Activated naive CD4-positive, alpha-beta T cell treated with anti-CD3 and anti-CD28 coated beads, Interleukin-2, amount 10 ng/mL, durations not matched to agents 7 days and 5 days (primary cell): ENCODE measurements around the gene FOXE1.

Experiments
- CTCF ChIA-PET: fragments of 350-600 bp; sonication (Branson Sonifier 250); formaldehyde crosslinking; loops from one replicate; lab custom pipeline; 2021; ENCODE audit warnings: antibody characterized with exemption; lab: Charles Lee
- DNase-seq: peaks from one replicate; pipeline ENCODE4 v3.0.0-alpha.2; 2020
- H3K27ac Mint-ChIP-seq: one replicate; pipeline ENCODE4 v1.8.0; 2021; ENCODE audit warnings: mild to moderate bottlenecking, moderate library complexity, mixed read lengths
- H3K27me3 Mint-ChIP-seq: one replicate; pipeline ENCODE4 v1.8.0; 2021; ENCODE audit warnings: mild to moderate bottlenecking, mixed read lengths
- H3K36me3 Mint-ChIP-seq: one replicate; pipeline ENCODE4 v1.8.0; 2021; ENCODE audit warnings: mixed read lengths
- H3K4me1 Mint-ChIP-seq: one replicate; pipeline ENCODE4 v1.8.0; 2021; ENCODE audit warnings: mixed read lengths
- H3K4me3 Mint-ChIP-seq: one replicate; pipeline ENCODE4 v1.8.0; 2021; ENCODE audit warnings: mild to moderate bottlenecking, moderate library complexity, mixed read lengths
- H3K9me3 Mint-ChIP-seq: one replicate; pipeline ENCODE4 v1.8.0; 2021; ENCODE audit warnings: mixed read lengths

FOXE1 gene

DNA sequence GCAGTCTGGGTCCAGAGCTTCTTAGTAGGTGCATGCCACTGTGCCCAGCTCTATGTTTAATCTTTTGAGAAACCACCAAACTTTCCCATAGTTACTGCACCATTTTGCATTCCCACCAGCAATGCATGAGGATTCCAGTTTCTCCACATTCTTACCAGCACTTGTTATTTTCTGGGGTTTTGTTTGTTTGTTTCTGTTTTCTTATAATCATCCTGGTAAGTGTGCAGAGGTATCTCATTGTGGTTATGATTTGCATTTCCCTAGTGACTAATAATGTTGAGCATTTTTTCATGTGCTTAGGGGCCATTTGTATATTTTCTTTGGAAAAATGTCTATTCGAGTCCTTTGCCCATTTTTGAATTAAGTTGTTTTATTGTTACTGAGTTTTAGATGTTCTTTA lies 11.4 kb downstream of the FOXE1 start:
- Mint-ChIP-seq H3K27ac (no peak overlapping the region), H3K4me3 (no peak overlapping the region), H3K27me3 (peaks cover 64% of the 10 kb centered on the region), H3K4me1 (no peaks in the 10 kb centered on the region), H3K36me3 (peaks cover 3% of the 10 kb centered on the region), H3K9me3 (peaks cover 16% of the 10 kb centered on the region)
- CTCF ChIA-PET = no interaction called here
- no peak for DNase-seq

DNA sequence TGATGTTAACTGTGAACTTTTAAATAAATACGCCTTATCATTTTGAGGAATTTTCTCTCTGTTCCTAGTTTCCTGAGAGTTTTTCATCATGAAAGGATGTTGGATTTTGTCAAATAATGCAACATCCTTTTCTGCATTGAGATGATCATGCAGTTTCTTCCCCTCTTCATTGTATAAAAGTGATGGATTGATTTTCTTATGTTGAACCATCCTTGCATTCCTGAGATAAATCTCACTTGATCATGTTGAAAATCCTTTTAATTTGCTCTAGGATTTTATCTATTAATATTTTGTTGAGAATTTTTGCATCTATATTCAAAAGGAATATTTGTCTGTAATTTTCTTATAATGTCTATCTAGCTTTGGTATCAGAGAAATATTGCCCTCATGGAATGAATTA lies 13.3 kb downstream of the FOXE1 start:
- Mint-ChIP-seq H3K4me1 (no peaks in the 10 kb centered on the region), H3K36me3 (peaks cover 3% of the 10 kb centered on the region), H3K27ac (no peak overlapping the region), H3K27me3 (peaks cover 53% of the 10 kb centered on the region), H3K4me3 (no peak overlapping the region), H3K9me3 (peaks cover 16% of the 10 kb centered on the region)
- CTCF ChIA-PET = no interaction called here
- no peak for DNase-seq

DNA sequence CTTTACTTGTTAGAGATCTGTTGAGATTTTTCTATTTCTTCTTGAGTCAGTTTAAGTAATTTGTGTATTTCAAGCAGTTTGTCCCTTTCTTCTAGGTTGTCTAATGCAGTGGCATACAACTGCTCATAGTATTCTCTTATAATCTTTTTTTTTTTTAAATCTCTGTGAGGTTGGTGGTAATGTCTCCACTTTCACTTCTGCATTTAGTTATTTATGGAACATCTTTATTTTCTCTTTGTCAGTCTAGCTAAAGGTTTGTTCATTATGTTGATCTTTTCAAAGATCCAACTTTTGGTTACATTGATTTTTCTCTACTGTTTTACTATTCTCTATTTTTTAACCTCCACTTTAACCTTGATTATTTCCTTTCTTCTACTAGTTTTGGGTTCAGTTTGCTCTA lies 13.8 kb downstream of the FOXE1 start:
- no peak for DNase-seq
- Mint-ChIP-seq H3K36me3 (peaks cover 3% of the 10 kb centered on the region), H3K4me3 (no peak overlapping the region), H3K27ac (no peak overlapping the region), H3K4me1 (no peaks in the 10 kb centered on the region), H3K27me3 (peaks cover 50% of the 10 kb centered on the region), H3K9me3 (peaks cover 16% of the 10 kb centered on the region)
- CTCF ChIA-PET = no interaction called here

DNA sequence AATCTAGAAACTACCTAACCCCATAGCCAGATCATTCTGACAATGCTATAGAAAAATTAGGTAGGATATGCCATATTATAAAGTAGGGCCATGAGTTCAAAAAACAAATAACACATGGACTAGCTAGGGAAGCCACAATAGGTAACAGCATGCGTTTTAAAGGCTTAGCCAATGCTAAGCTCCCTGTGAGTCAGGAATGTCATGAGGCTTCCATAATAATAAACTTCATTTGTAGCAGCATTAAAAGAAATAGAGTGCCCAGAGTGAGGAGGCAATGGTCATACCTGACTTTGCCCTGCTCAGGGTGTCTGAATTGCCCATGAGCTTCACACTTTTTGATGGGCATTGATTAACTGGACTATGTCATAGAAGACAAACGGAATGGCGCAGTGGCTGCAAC lies 15.8 kb downstream of the FOXE1 start:
- peaks cover 34% of the 10 kb centered on the region for H3K27me3 Mint-ChIP-seq
- H3K36me3 Mint-ChIP-seq = peaks cover 3% of the 10 kb centered on the region
- H3K4me3 Mint-ChIP-seq = no peak overlapping the region
- CTCF ChIA-PET = interaction anchor here (0.7 kb wide), 1 partner anchor 29 kb away, joined by 3 read pairs; no protein-coding TSS in a partner anchor
- H3K4me1 Mint-ChIP-seq = no peaks in the 10 kb centered on the region
- no peak for DNase-seq
- no peak overlapping the region for H3K27ac Mint-ChIP-seq
- peaks cover 16% of the 10 kb centered on the region for H3K9me3 Mint-ChIP-seq

DNA sequence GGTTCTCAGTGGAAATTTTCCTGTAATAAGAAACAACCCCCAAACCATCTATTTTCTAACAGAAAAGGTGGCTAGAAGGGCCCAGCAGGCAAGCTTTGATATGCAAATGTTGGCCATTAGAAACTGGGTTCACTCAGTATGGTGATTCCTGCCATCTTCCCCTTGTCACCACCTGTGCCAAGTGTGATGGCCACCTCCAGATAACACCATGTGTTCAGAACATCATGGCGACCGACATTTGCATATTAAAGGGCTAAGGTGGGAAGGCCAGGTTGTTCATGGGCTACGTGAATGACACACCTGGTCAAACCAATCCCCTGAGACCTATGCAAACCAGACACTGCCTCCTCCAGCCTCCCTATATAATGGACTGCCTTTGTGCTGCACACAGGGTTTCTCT lies 20.4 kb downstream of the FOXE1 start:
- Mint-ChIP-seq H3K9me3 (no peaks in the 10 kb centered on the region), H3K36me3 (no peaks in the 10 kb centered on the region), H3K4me1 (no peaks in the 10 kb centered on the region), H3K27me3 (peaks cover 28% of the 10 kb centered on the region), H3K4me3 (no peak overlapping the region), H3K27ac (no peak overlapping the region)
- CTCF ChIA-PET = interaction anchor here (1.7 kb wide), 1 partner anchor 16 kb away, joined by 4 read pairs; no protein-coding TSS in a partner anchor
- no peak for DNase-seq

DNA sequence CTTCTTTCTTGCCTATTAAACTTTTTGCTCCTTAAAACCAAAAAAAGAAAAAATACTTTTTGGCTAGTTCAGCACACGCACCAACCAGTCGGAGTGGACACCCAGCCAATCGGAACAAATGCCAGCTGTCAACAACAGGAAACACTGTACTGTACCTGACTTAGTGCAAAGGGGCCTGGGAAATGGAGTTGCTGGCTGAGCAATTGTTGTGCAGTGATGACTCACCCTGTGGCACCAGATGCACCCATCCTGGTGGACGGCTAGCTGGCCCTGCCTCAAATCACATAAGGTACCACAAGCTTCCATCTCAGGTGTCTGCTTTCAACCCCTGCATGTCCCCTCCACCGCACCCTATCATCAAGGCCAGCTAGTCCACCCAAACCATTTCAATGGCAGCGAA lies 20.9 kb downstream of the FOXE1 start:
- Mint-ChIP-seq H3K4me1 (no peaks in the 10 kb centered on the region), H3K4me3 (no peak overlapping the region), H3K27ac (no peak overlapping the region), H3K9me3 (no peaks in the 10 kb centered on the region), H3K36me3 (no peaks in the 10 kb centered on the region), H3K27me3 (peaks cover 28% of the 10 kb centered on the region)
- CTCF ChIA-PET = interaction anchor here (1.7 kb wide), 1 partner anchor 16 kb away, joined by 4 read pairs; no protein-coding TSS in a partner anchor
- no peak for DNase-seq

DNA sequence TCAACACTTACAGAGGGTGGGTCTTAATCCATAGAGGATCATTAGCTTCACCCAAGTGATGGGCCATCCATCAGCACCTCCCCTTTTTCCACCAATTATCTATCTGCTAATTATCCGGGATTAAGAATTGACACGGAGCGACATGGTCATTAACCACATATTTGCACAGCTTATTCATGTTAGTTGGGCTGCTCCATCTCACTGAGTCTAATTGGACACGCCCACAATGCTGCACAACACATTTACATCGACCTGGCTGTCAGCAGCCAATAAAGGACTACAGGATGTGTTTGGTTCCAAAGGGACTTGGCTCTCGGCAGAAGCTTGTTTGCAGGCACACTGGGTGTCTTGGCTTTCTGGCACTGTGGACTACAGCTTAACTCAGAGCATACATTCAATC lies 21.6 kb downstream of the FOXE1 start:
- Mint-ChIP-seq H3K9me3 (no peaks in the 10 kb centered on the region), H3K4me3 (no peak overlapping the region), H3K4me1 (no peaks in the 10 kb centered on the region), H3K27ac (no peak overlapping the region), H3K27me3 (peaks cover 23% of the 10 kb centered on the region), H3K36me3 (no peaks in the 10 kb centered on the region)
- DNase-seq = no peak
- CTCF ChIA-PET = interaction anchor here (1.2 to 1.7 kb wide), 2 partner anchors 15 to 26 kb away, joined by 3 to 4 read pairs; no protein-coding TSS in a partner anchor

DNA sequence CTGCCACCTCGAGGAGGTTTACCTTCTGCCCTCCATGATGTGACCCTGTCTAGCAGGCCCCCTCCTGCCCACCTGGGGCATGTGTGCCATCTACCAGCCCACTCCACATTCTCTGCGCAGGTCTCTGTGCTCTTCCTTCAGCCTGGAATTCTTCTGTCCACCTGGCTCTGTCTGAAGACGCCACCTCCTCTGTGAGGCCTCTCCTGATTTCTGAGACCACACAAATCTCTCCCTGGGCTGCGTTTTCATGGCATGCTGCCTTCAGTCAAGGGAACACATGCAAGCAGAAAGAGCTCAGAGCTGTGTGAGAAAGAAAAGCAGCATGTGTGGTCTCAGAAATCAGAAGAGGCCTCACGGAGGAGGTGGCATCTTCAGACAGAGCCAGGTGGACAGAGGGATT lies 22.1 kb downstream of the FOXE1 start:
- no peak overlapping the region for H3K27ac Mint-ChIP-seq
- CTCF ChIA-PET = interaction anchor here (1.2 kb wide), 1 partner anchor 25 kb away, joined by 3 read pairs; no protein-coding TSS in a partner anchor
- peaks cover 23% of the 10 kb centered on the region for H3K27me3 Mint-ChIP-seq
- DNase-seq = no peak
- no peaks in the 10 kb centered on the region for H3K9me3 Mint-ChIP-seq
- H3K4me3 Mint-ChIP-seq = no peak overlapping the region
- no peaks in the 10 kb centered on the region for H3K36me3 Mint-ChIP-seq
- H3K4me1 Mint-ChIP-seq = no peaks in the 10 kb centered on the region

DNA sequence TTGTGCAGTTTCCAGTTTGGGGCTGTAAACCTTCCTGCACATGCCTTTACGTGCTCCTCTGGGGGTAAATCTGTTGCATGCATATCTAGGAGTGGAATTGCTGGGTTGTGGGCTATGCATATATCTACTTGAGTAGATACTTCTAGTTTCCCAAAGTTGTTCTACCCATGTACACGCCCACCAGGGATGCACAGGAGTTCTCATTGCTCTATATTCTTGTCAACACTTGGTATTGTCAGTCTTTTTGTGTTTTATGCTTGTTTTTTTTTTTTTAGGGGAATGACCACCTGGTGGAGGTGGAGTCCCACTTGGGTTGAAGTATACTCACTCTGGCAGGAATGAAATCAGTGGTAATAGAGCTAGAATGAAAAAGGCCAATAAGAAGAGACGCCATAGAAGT lies 23.0 kb downstream of the FOXE1 start:
- CTCF ChIA-PET = interaction anchor here (1.2 kb wide), 1 partner anchor 24 kb away, joined by 3 read pairs; no protein-coding TSS in a partner anchor
- H3K27ac Mint-ChIP-seq = no peak overlapping the region

DNA sequence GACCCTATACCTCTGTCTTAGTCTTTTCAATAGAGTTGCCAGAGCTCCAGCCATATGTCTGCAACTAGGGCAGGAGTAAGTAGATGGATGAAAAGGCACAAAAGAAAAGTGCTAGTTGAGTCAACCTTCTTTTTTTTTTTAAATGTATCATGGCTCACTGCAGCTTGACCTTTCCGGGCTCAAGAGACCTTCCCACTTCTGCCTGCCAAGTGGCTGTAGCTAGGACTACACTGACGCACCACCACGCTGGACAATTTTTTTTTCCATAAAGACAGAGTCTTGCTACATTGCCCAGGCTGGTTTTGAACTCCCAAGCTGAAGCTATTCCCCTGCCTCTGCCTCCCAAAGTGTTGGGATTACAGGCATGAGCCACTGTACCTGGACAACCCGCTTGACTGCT lies 27.3 kb downstream of the FOXE1 start:
- CTCF ChIA-PET = interaction anchor here (1.1 to 1.8 kb wide), 3 partner anchors 10 to 21 kb away, joined by 3 to 12 read pairs (median 7); no protein-coding TSS in a partner anchor
- DNase-seq = no peak
- H3K27ac Mint-ChIP-seq = no peak overlapping the region
- no peaks in the 10 kb centered on the region for H3K36me3 Mint-ChIP-seq
- H3K4me1 Mint-ChIP-seq = no peaks in the 10 kb centered on the region
- H3K4me3 Mint-ChIP-seq = no peak overlapping the region
- H3K27me3 Mint-ChIP-seq = peaks cover 15% of the 10 kb centered on the region
- no peaks in the 10 kb centered on the region for H3K9me3 Mint-ChIP-seq

More for the DNA sequence above, 23.0 kb downstream of the FOXE1 start:
- Mint-ChIP-seq H3K27me3 (peaks cover 25% of the 10 kb centered on the region), H3K4me3 (no peak overlapping the region), H3K9me3 (no peaks in the 10 kb centered on the region), H3K4me1 (no peaks in the 10 kb centered on the region), H3K36me3 (no peaks in the 10 kb centered on the region)
- no peak for DNase-seq

DNA sequence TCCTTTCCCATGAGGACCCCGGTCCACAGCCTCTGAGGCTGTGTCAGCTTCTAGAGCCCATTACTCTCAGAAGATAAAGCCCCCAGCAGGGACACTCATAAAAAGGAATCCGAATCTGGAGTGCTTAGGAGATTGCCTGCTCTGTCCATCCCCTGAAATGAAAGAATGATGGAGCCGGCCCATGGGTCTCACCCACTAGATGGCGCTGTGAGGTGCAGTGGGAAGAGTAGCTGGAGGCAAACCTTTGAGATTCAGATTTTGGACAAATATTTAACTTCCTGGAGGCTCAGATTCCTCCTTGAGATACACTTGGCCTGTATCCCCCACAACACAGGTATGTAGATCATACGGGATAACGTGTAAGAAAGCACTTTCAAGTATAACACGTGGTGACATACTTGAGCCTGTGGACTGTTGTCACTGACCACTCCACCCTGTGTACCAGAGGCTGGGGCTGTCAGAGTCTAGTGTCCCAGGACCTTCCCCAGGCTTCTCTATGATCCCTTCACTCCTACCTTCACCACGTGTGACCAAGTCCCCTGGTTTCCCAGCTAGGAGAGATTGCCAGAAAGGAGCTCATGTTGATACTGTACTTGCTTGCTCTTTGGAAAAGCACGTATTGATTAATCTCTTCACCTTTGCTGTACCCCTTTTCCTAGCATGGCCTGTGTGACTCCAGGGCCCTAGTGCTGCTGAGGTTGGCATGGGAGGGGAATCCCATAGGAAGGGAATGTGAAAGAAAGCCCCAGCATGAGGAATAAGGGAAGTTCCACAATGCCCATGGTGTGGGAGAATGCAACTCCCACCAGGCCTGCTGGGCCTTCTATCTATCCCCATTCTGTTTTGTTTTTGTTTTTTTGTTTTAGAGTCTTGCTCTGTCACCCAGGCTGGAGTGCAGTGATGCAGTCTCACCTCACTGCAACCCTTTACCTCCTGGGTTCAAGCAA lies 37.2 kb downstream of the FOXE1 start:
- H3K27me3 Mint-ChIP-seq = peaks cover 5% of the 10 kb centered on the region
- no peak overlapping the region for H3K27ac Mint-ChIP-seq
- H3K9me3 Mint-ChIP-seq = peaks cover 10% of the 10 kb centered on the region
- CTCF ChIA-PET = interaction anchor here (0.6 to 6.2 kb wide), 27 partner anchors 10 to 374 kb away, joined by 3 to 134 read pairs (median 3); partner anchors contain the start of gene TRMO
- DNase-seq = peak; percentile 81
- H3K4me3 Mint-ChIP-seq = no peak overlapping the region
- H3K36me3 Mint-ChIP-seq = peaks cover 3% of the 10 kb centered on the region
- H3K4me1 Mint-ChIP-seq = peaks cover 10% of the 10 kb centered on the region

DNA sequence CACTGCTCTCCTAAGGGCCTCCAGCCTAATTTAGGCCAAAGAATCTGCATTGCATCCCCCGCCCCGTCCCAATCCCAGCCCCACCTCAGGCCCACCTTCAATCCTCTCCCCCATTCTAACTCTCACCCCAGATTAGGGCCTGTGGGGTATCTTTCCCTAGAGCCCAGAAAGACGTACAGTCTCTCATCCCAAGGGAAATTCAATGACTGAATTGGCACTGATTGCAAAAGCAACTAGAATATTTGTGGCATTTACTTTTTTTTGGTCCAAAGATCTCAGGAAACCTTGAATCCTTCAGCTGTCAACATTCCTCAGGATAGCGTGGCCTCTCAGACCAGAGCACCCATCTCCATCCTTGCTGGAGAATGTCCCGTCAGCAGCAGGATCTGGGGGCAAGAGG lies 38.7 kb downstream of the FOXE1 start:
- Mint-ChIP-seq H3K4me3 (no peak overlapping the region), H3K9me3 (peaks cover 10% of the 10 kb centered on the region), H3K27ac (no peak overlapping the region), H3K27me3 (peaks cover 5% of the 10 kb centered on the region), H3K36me3 (peaks cover 8% of the 10 kb centered on the region), H3K4me1 (peaks cover 15% of the 10 kb centered on the region)
- DNase-seq = no peak
- CTCF ChIA-PET = interaction anchor here (2.5 to 6.2 kb wide), 4 partner anchors 9 to 30 kb away, joined by 12 to 134 read pairs (median 34); partner anchors contain the start of gene TRMO

DNA sequence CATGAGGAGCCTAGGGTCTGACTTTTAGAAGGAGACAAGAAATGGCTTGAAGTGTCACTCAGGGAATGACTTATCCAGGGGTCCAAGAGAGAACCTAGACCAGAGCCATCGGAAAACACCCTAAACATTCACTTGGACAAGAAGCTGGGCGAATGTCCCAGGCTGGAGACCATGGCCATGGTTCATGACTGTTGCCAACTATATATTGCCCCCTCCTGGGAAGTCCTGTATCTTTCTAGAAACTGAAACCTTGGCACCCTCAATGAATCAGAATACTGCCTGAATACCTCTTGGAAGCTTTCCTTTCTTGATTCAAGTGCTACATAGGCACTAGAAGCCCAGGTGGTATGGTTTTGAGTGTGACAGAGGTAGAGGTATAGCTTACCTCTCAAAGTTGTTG lies 39.4 kb downstream of the FOXE1 start:
- H3K27ac Mint-ChIP-seq = no peak overlapping the region
- peaks cover 15% of the 10 kb centered on the region for H3K4me1 Mint-ChIP-seq
- H3K9me3 Mint-ChIP-seq = peaks cover 10% of the 10 kb centered on the region
- peaks cover 8% of the 10 kb centered on the region for H3K36me3 Mint-ChIP-seq
- H3K4me3 Mint-ChIP-seq = no peak overlapping the region
- CTCF ChIA-PET = interaction anchor here (1.2 to 6.2 kb wide), 3 partner anchors 8 to 30 kb away, joined by 4 to 134 read pairs (median 5); partner anchors contain the start of gene TRMO
- peaks cover 5% of the 10 kb centered on the region for H3K27me3 Mint-ChIP-seq
- DNase-seq = no peak

DNA sequence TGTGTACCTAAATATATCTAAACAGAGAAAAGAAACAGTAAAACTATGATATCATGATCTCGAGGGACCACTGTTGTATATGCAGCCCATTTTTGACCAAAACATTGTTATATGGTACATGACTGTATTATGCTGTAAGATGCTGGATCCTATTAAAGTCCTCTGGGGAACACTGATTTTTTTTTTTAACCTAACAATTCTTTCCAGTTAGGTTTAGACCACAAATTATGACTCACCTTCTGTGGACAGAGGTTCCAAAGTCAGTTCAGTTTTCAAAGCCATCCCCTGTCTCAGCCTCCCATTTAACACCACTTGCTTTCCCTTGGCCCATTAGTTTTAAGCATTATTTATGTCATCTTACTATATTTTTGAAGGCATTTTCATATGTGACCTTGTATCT lies 42.2 kb downstream of the FOXE1 start:
- Mint-ChIP-seq H3K9me3 (peaks cover 10% of the 10 kb centered on the region), H3K27ac (no peak overlapping the region), H3K4me3 (no peak overlapping the region), H3K27me3 (no peaks in the 10 kb centered on the region), H3K36me3 (peaks cover 14% of the 10 kb centered on the region), H3K4me1 (peaks cover 14% of the 10 kb centered on the region)
- CTCF ChIA-PET = interaction anchor here (0.6 to 3.0 kb wide), 8 partner anchors 9 to 189 kb away, joined by 3 to 12 read pairs (median 6); partner anchors contain the start of gene TRMO
- no peak for DNase-seq
